Measurements from ENCODE around the gene SMIM13.

SMIM13 gene

GRCh38 chr6:11155589-11155988 is 62.0 kb downstream of the SMIM13 start:
- DNase-seq (ENCODE audit: low read depth): no peak

- DNase-seq (ENCODE audit: low read depth): no peak
Measured at GRCh38 chr6:11160199-11160598, 66.6 kb downstream of the SMIM13 start.

GRCh38 chr6:11161031-11161956 is 67.7 kb downstream of the SMIM13 start:
- DNase-seq (ENCODE audit: low read depth): no peak

- no peak for DNase-seq (ENCODE audit: low read depth)
Measured at GRCh38 chr6:11162262-11162661, 68.6 kb downstream of the SMIM13 start.

- DNase-seq (ENCODE audit: low read depth): no peak
Measured at GRCh38 chr6:11163932-11164331, 70.3 kb downstream of the SMIM13 start.

GRCh38 chr6:11164717-11165646 is 71.3 kb downstream of the SMIM13 start:
- DNase-seq (ENCODE audit: low read depth): no peak

GRCh38 chr6:11166948-11167347 is 73.3 kb downstream of the SMIM13 start:
- no peak for DNase-seq (ENCODE audit: low read depth)

GRCh38 chr6:11168091-11168635 is 74.5 kb downstream of the SMIM13 start:
- no peak for DNase-seq (ENCODE audit: low read depth)

- no peak for DNase-seq (ENCODE audit: low read depth)
Measured at GRCh38 chr6:11171952-11172351, 78.3 kb downstream of the SMIM13 start.

- DNase-seq (ENCODE audit: low read depth): peak; percentile 65
Measured at GRCh38 chr6:11172501-11173327, 79.1 kb downstream of the SMIM13 start.

- no peak for DNase-seq (ENCODE audit: low read depth)
Measured at GRCh38 chr6:11174242-11174611, 80.6 kb downstream of the SMIM13 start.

GRCh38 chr6:11177271-11177670 is 83.6 kb downstream of the SMIM13 start:
- no peak for DNase-seq (ENCODE audit: low read depth)

GRCh38 chr6:11179088-11179418 is 85.4 kb downstream of the SMIM13 start:
- no peak for DNase-seq (ENCODE audit: low read depth)

GRCh38 chr6:11179419-11180202 is 86.0 kb downstream of the SMIM13 start:
- no peak for DNase-seq (ENCODE audit: low read depth)

- no peak for DNase-seq (ENCODE audit: low read depth)
Measured at GRCh38 chr6:11181478-11182136, 88.0 kb downstream of the SMIM13 start.

- DNase-seq (ENCODE audit: low read depth): no peak
Measured at GRCh38 chr6:11183761-11184362, 90.2 kb downstream of the SMIM13 start.

- no peak for DNase-seq (ENCODE audit: low read depth)
Measured at GRCh38 chr6:11185204-11185842, 91.7 kb downstream of the SMIM13 start.

- DNase-seq (ENCODE audit: low read depth): no peak
Measured at GRCh38 chr6:11187301-11187700, 93.7 kb downstream of the SMIM13 start.
